HepG2 (cell line): ENCODE data around the gene PKP1. TPM values are rescaled to one million over a fixed set of nuclear protein-coding genes. Genes with fewer than 3 reads are reported as not detected.

ENCODE experiments used
- ATRX ChIP-seq: sonication (generic); formaldehyde crosslinking; IDR thresholded peaks from 2 replicates; pipeline ENCODE4 v1.4.0; 2020; ENCODE audit warnings: missing genetic modification reagents, borderline replicate concordance
- CEBPB ChIP-seq: IDR thresholded peaks from 2 replicates; pipeline ENCODE4 v1.6.1; 2011; ENCODE audit warnings: low read depth, low read length, improper control_type of control experiment, borderline replicate concordance
- FOSL2 ChIP-seq: sonication (generic); formaldehyde crosslinking; IDR thresholded peaks from 2 replicates; pipeline ENCODE4 v1.4.0; 2020; ENCODE audit warnings: missing genetic modification reagents
- GABPB1 ChIP-seq: IDR thresholded peaks from 2 replicates; pipeline ENCODE4 v1.6.1; 2016; ENCODE audit warnings: mild to moderate bottlenecking, missing genetic modification reagents, moderate library complexity, missing compliant biosample characterization
- GATAD2A ChIP-seq: IDR thresholded peaks from 2 replicates; pipeline ENCODE4 v1.6.1; 2016
- HOXA3 ChIP-seq: sonication (generic); formaldehyde crosslinking; IDR thresholded peaks from 2 replicates; pipeline ENCODE4 v1.5.0; 2020; ENCODE audit warnings: missing genetic modification reagents
- JARID2 ChIP-seq: sonication (generic); formaldehyde crosslinking; IDR thresholded peaks from 2 replicates; pipeline ENCODE4 v1.8.1; 2023; ENCODE audit warnings: missing genetic modification reagents, inconsistent platforms; ENCODE audit not compliant: insufficient replicate concordance
- JUN ChIP-seq: sonication (generic); formaldehyde crosslinking; IDR thresholded peaks from 2 replicates; pipeline ENCODE4 v1.4.0; 2020; ENCODE audit warnings: mild to moderate bottlenecking, missing genetic modification reagents
- MIER3 ChIP-seq: IDR thresholded peaks from 2 replicates; pipeline ENCODE4 v1.6.1; 2016; ENCODE audit warnings: missing compliant biosample characterization, borderline replicate concordance
- PHB2 ChIP-seq: fragments of 450-650 bp; IDR thresholded peaks from 2 replicates; pipeline ENCODE4 v1.6.1; 2018; ENCODE audit not compliant: partially characterized antibody
- RAD21 ChIP-seq: fragments of 450-650 bp; formaldehyde crosslinking; IDR thresholded peaks from 2 replicates; pipeline ENCODE4 v1.5.0; 2020; ENCODE audit warnings: mild to moderate bottlenecking
- RXRB ChIP-seq: IDR thresholded peaks from 2 replicates; pipeline ENCODE4 v1.6.1; 2016; ENCODE audit warnings: borderline replicate concordance, missing genetic modification reagents, missing compliant biosample characterization
- SOX13 ChIP-seq, 3 experiments: fragments of 450-650 bp in 1 of 3; sonication (generic) in 1 of 3; formaldehyde crosslinking in 1 of 3; IDR thresholded peaks in 2 of 3; conservative IDR thresholded peaks in 1 of 3; 2 replicates each; pipeline versions ENCODE4 v1.5.0 to v1.6.1; 2016 to 2020; ENCODE audit warnings: antibody characterized with exemption in 1 of 3, mild to moderate bottlenecking in 1 of 3, missing compliant biosample characterization in 1 of 3, missing genetic modification reagents in 1 of 3, moderate library complexity in 1 of 3
- TFDP1 ChIP-seq: IDR thresholded peaks from 2 replicates; pipeline ENCODE4 v1.6.1; 2016; ENCODE audit warnings: missing compliant biosample characterization, missing genetic modification reagents, borderline replicate concordance
- ZBTB34 ChIP-seq: sonication (generic); formaldehyde crosslinking; IDR thresholded peaks from 2 replicates; pipeline ENCODE4 v1.8.0; 2022; ENCODE audit warnings: mild to moderate bottlenecking, missing genetic modification reagents
- ZMYM2 ChIP-seq: sonication (generic); formaldehyde crosslinking; IDR thresholded peaks from 2 replicates; pipeline ENCODE4 v1.8.0; 2022; ENCODE audit warnings: mild to moderate bottlenecking, missing genetic modification reagents
- ZNF331 ChIP-seq: sonication (generic); formaldehyde crosslinking; IDR thresholded peaks from 2 replicates; pipeline ENCODE4 v1.4.0; 2020; ENCODE audit warnings: missing genetic modification reagents
- ZNF350 ChIP-seq: sonication (generic); formaldehyde crosslinking; IDR thresholded peaks from 2 replicates; pipeline ENCODE4 v1.4.0; 2020; ENCODE audit warnings: mild to moderate bottlenecking, low read depth, missing genetic modification reagents, borderline replicate concordance
- ZNF468 ChIP-seq: sonication (generic); formaldehyde crosslinking; IDR thresholded peaks from 2 replicates; pipeline ENCODE4 v1.8.0; 2022; ENCODE audit warnings: mild to moderate bottlenecking, moderate library complexity, missing genetic modification reagents
- polyA plus RNA-seq, 8 experiments: library from polyadenylated mRNA; depleted of rRNA in 3 of 8; stranded (reverse) in 7 of 8; unstranded in 1 of 8; fragments of >200 nt; fragmentation: Illumina TruSeq in 4 of 8; extraction: Trizol in 4 of 8; gene quantifications; 2 replicates each; pipeline versions ENCODE4 v1.2.1 to v1.2.3, GENCODE V29; 2011 to 2016; ENCODE audit warnings: low read depth in 4 of 8, missing spikeins in 1 of 8, mixed read lengths in 1 of 8; ENCODE audit not compliant: insufficient read depth in 1 of 8
- total RNA-seq, 5 experiments: library from RNA; depleted of rRNA; stranded (reverse); fragments of >200 nt; fragmentation: Illumina TruSeq; extraction: Trizol; gene quantifications; 2 replicates each; pipeline ENCODE4 v1.2.3, GENCODE V29; 2016; ENCODE audit warnings: low read depth in 1 of 5
- TF ChIP-seq, protein P1 (sequence below): sonication (generic); formaldehyde crosslinking; IDR thresholded peaks from 2 replicates; pipeline ENCODE4 v1.4.0; 2020; ENCODE audit warnings: missing genetic modification reagents, borderline replicate concordance
- TF ChIP-seq, protein P2 (sequence below): sonication (generic); formaldehyde crosslinking; IDR thresholded peaks from 2 replicates; pipeline ENCODE4 v1.5.0; 2020; ENCODE audit warnings: mild to moderate bottlenecking, missing genetic modification reagents, borderline replicate concordance

Gene PKP1
- total and polyA plus RNA-seq, 2 of the 13 experiments (the other 11 are each of a cell fraction or from before 2014, with no cell fraction given) = not detected

- TF ChIP-seq, protein P1, sequence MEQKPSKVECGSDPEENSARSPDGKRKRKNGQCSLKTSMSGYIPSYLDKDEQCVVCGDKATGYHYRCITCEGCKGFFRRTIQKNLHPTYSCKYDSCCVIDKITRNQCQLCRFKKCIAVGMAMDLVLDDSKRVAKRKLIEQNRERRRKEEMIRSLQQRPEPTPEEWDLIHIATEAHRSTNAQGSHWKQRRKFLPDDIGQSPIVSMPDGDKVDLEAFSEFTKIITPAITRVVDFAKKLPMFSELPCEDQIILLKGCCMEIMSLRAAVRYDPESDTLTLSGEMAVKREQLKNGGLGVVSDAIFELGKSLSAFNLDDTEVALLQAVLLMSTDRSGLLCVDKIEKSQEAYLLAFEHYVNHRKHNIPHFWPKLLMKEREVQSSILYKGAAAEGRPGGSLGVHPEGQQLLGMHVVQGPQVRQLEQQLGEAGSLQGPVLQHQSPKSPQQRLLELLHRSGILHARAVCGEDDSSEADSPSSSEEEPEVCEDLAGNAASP (CRISPR knock-in tag) = 0 out of 2 replicates have a peak, but pooled peaks have one; percentile 25
- TF ChIP-seq ATRX (CRISPR knock-in tag) (no peak), GABPB1 (CRISPR knock-in tag) (peak; percentile 32; the same call in 1 of the 2 replicates), TFDP1 (CRISPR knock-in tag) (peak; percentile 57; the same call in 1 of the 2 replicates), ZBTB34 (CRISPR knock-in tag) (no peak), RXRB (CRISPR knock-in tag) (peak; percentile 31; the same call in 1 of the 2 replicates), ZMYM2 (CRISPR knock-in tag) (no peak), SOX13 (IDR thresholded peaks at IDR 0.05) (peak; percentile 46; the same call in 1 of the 2 replicates), SOX13 (CRISPR knock-in tag; conservative IDR thresholded peaks at IDR 0.05 in 1 of 2, IDR thresholded peaks at IDR 0.05 in 1 of 2) (peak in 1 of 2 experiments; percentile 85; a peak in 2 of 4 replicates), HOXA3 (peak; percentile 59), ZNF331 (CRISPR knock-in tag) (peak; percentile 56; the same call in 1 of the 2 replicates), ZNF350 (CRISPR knock-in tag) (peak; percentile 30; the same call in 1 of the 2 replicates), FOSL2 (CRISPR knock-in tag) (peak; percentile 51), MIER3 (CRISPR knock-in tag) (no peak; the same call in 1 of the 2 replicates), JARID2 (CRISPR knock-in tag) (no peak), RAD21 (peak; percentile 38; the same call in 1 of the 2 replicates), CEBPB (peak; percentile 35; the same call in 1 of the 2 replicates), GATAD2A (CRISPR knock-in tag) (0 out of 2 replicates have a peak, but pooled peaks have one; percentile 43), JUN (CRISPR knock-in tag) (no peak), ZNF468 (no peak), PHB2 (no peak)
- TF ChIP-seq, protein P2, sequence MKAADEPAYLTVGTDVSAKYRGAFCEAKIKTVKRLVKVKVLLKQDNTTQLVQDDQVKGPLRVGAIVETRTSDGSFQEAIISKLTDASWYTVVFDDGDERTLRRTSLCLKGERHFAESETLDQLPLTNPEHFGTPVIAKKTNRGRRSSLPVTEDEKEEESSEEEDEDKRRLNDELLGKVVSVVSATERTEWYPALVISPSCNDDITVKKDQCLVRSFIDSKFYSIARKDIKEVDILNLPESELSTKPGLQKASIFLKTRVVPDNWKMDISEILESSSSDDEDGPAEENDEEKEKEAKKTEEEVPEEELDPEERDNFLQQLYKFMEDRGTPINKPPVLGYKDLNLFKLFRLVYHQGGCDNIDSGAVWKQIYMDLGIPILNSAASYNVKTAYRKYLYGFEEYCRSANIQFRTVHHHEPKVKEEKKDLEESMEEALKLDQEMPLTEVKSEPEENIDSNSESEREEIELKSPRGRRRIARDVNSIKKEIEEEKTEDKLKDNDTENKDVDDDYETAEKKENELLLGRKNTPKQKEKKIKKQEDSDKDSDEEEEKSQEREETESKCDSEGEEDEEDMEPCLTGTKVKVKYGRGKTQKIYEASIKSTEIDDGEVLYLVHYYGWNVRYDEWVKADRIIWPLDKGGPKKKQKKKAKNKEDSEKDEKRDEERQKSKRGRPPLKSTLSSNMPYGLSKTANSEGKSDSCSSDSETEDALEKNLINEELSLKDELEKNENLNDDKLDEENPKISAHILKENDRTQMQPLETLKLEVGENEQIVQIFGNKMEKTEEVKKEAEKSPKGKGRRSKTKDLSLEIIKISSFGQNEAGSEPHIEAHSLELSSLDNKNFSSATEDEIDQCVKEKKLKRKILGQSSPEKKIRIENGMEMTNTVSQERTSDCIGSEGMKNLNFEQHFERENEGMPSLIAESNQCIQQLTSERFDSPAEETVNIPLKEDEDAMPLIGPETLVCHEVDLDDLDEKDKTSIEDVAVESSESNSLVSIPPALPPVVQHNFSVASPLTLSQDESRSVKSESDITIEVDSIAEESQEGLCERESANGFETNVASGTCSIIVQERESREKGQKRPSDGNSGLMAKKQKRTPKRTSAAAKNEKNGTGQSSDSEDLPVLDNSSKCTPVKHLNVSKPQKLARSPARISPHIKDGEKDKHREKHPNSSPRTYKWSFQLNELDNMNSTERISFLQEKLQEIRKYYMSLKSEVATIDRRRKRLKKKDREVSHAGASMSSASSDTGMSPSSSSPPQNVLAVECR (CRISPR knock-in tag) = peak; percentile 35; the same call in 1 of the 2 replicates
Observed at GRCh38 chr1:201309416-201309815, 26.1 kb downstream of the PKP1 start (continued).
